ENCODE measurements around the gene PFAS.

PFAS gene

GRCh38 chr17:8267480-8268147 lies 18.5 kb downstream of the PFAS start:
- no peak for DNase-seq

GRCh38 chr17:8268550-8269298 lies 19.6 kb downstream of the PFAS start:
- no peak for DNase-seq

GRCh38 chr17:8272421-8272820 lies 23.3 kb downstream of the PFAS start:
- DNase-seq: no peak

- no peak for DNase-seq
Measured at GRCh38 chr17:8273884-8274444, 24.9 kb downstream of the PFAS start.

GRCh38 chr17:8274816-8275215 lies 25.7 kb downstream of the PFAS start:
- no peak for DNase-seq

GRCh38 chr17:8275421-8276290 lies 26.6 kb downstream of the PFAS start:
- DNase-seq: no peak

GRCh38 chr17:8277317-8277716 lies 28.2 kb downstream of the PFAS start:
- DNase-seq: no peak

- DNase-seq: no peak
Measured at GRCh38 chr17:8282345-8282744, 33.3 kb downstream of the PFAS start.

- no peak for DNase-seq
Measured at GRCh38 chr17:8283356-8283755, 34.3 kb downstream of the PFAS start.

- DNase-seq: no peak
Measured at GRCh38 chr17:8284126-8284525, 35.0 kb downstream of the PFAS start.

- no peak for DNase-seq
Measured at GRCh38 chr17:8285270-8286181, 36.4 kb downstream of the PFAS start.

GRCh38 chr17:8287651-8288335 lies 38.7 kb downstream of the PFAS start:
- DNase-seq: no peak

GRCh38 chr17:8288336-8289102 lies 39.4 kb downstream of the PFAS start, which contains the start of gene RANGRF:
Gene RANGRF, plus strand, starts transcription at chr17:8288670. Its CDS starts 119 bp downstream, at chr17:8288789.
- peak; percentile 68 for DNase-seq

- DNase-seq: no peak
Measured at GRCh38 chr17:8289103-8289397, 40.0 kb downstream of the PFAS start.

GRCh38 chr17:8290043-8290442 lies 41.0 kb downstream of the PFAS start:
- DNase-seq: no peak

GRCh38 chr17:8292639-8293395 lies 43.7 kb downstream of the PFAS start:
- no peak for DNase-seq

GRCh38 chr17:8294361-8294760 lies 45.3 kb downstream of the PFAS start:
- DNase-seq: no peak

- no peak for DNase-seq
Measured at GRCh38 chr17:8294814-8295316, 45.8 kb downstream of the PFAS start.

GRCh38 chr17:8300226-8300625 lies 51.1 kb downstream of the PFAS start:
- no peak for DNase-seq
